Naive B cell (primary cell): ENCODE results near the gene FAM161B. TPM values are rescaled to one million over a fixed set of nuclear protein-coding genes. Genes with fewer than 3 reads are reported as not detected.

Source experiments
- ATAC-seq, 2 donors: fragments of 150-1000 bp; cut with Tn5 transposase; 2 replicates each; pipeline ENCODE4 v1.10.0; 2021; ENCODE audit warnings: low read depth in 2 of 2, mild to moderate bottlenecking in 2 of 2, moderate library complexity in 2 of 2
- DNase-seq: peaks from one replicate; pipeline ENCODE4 v3.0.0; 2022
- H3K27ac Mint-ChIP-seq, 6 donors: one replicate each; pipeline ENCODE4 v1.8.0; 2020 to 2022; ENCODE audit warnings: mild to moderate bottlenecking in 6 of 6, mixed read lengths in 6 of 6, moderate library complexity in 5 of 6, inconsistent platforms in 2 of 6
- H3K27me3 Mint-ChIP-seq, 3 donors: one replicate each; pipeline ENCODE4 v1.8.0; 2021 to 2022; ENCODE audit warnings: mixed read lengths in 3 of 3, mild to moderate bottlenecking in 1 of 3
- H3K36me3 Mint-ChIP-seq, 2 donors: one replicate each; pipeline ENCODE4 v1.8.0; 2020 to 2022; ENCODE audit warnings: mixed read lengths in 2 of 2, inconsistent platforms in 1 of 2, mild to moderate bottlenecking in 1 of 2
- H3K4me1 Mint-ChIP-seq, 3 donors: one replicate each; pipeline ENCODE4 v1.8.0; 2020 to 2022; ENCODE audit warnings: mixed read lengths in 3 of 3, inconsistent platforms in 1 of 3, mild to moderate bottlenecking in 1 of 3, moderate library complexity in 1 of 3
- H3K4me3 Mint-ChIP-seq, 8 donors: one replicate each; pipeline ENCODE4 v1.8.0; 2020 to 2022; ENCODE audit warnings: mild to moderate bottlenecking in 8 of 8, mixed read lengths in 8 of 8, moderate library complexity in 8 of 8, inconsistent platforms in 2 of 8
- H3K9me3 Mint-ChIP-seq, 7 donors: one replicate each; pipeline ENCODE4 v1.8.0; 2020 to 2022; ENCODE audit warnings: mixed read lengths in 7 of 7, mild to moderate bottlenecking in 5 of 7, inconsistent platforms in 2 of 7, moderate library complexity in 1 of 7
- polyA plus RNA-seq, 6 donors: library from polyadenylated mRNA; unstranded; fragments of 300-500 nt; fragmentation: Illumina TruSeq; gene quantifications; one replicate each; pipeline ENCODE4 v1.2.3, GENCODE V29; 2021; ENCODE audit warnings: low read depth in 6 of 6

FAM161B gene
- polyA plus RNA-seq, 6 donors from 2014 or later: 0.79 to 2.7 (median 1.5) TPM

DNA sequence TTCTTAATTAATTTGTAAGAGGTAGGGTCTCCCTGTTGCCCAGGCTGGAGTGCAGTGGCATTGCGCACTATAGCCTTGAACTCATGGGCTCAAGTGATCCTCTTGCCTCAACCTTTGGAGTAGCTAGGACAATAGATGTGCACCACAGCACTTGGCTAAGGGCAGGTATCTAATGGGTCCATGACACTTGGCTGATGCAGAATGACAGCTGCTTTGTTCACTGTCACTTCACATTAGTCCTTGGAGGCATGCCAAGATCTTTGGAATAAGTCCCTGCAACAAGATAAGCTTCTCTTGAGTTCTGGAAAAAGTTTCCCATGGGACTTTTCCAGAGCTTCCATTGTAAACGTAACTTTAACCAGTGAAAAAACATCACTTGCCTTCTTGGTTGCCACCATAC lies 23.6 kb upstream of the FAM161B start:
- ATAC-seq (no peak), DNase-seq (no peak)
- H3K27ac Mint-ChIP-seq: no peak overlapping the region
- no peak overlapping the region for H3K4me3 Mint-ChIP-seq
- H3K9me3 Mint-ChIP-seq: no peaks in the 10 kb centered on the region
- no peaks in the 10 kb centered on the region for H3K27me3 Mint-ChIP-seq
- H3K36me3 Mint-ChIP-seq: peaks cover 0 to 4% of the 10 kb centered on the region in 2 donors
- no peaks in the 10 kb centered on the region for H3K4me1 Mint-ChIP-seq

DNA sequence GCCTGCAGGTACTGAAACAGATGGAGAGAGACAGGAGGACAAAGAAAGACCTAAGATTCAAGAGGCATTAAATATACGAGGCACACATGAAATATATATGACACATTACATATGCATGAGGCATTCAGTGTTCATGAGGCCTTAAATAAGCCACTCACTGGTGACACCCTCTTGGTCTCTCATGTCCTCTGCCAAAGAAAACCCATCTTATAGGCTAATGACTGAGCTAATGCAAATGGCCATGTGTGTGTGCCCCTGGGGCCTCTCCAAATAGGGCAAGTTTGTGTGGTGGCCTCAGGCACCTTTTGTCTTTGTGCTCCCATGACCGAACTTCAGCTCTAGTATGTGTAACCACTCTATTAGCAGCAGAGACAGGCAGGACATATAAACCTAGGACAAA lies 19.0 kb upstream of the FAM161B start:
- peaks cover 0 to 3% (median 0%) of the 10 kb centered on the region in 3 donors for H3K4me1 Mint-ChIP-seq
- no peak for ATAC-seq
- no peak for DNase-seq
- no peaks in the 10 kb centered on the region for H3K27me3 Mint-ChIP-seq
- no peak overlapping the region for H3K4me3 Mint-ChIP-seq
- peak overlapping the region in 2 of 6 donors; percentile 31 to 57 for H3K27ac Mint-ChIP-seq
- peaks cover 0 to 6% of the 10 kb centered on the region in 2 donors for H3K36me3 Mint-ChIP-seq
- H3K9me3 Mint-ChIP-seq: no peaks in the 10 kb centered on the region

DNA sequence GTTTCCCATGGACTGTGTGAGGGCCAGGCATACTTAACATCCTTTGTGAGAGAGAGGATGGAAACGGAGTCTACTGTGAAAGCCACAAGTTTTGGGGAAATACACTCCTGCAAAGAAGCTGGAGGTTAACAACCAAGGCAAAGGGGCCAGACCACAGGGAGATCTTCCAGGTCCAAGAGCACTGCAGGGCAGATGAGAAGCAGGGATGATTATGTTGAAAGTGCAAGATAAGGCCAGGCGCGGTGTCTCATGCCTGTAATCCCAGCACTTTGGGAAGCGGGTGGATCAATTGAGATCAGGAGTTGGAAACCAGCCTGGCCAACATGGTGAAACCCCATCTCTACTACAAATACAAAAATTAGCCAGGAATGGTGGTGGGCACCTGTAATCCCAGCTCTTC lies 15.3 kb upstream of the FAM161B start:
- no peak for DNase-seq
- Mint-ChIP-seq H3K4me3 (no peak overlapping the region), H3K9me3 (no peaks in the 10 kb centered on the region), H3K36me3 (peaks cover 13 to 20% of the 10 kb centered on the region in 2 donors), H3K27ac (no peak overlapping the region), H3K4me1 (peaks cover 0 to 3% (median 0%) of the 10 kb centered on the region in 3 donors), H3K27me3 (no peaks in the 10 kb centered on the region)
- ATAC-seq: no peak

DNA sequence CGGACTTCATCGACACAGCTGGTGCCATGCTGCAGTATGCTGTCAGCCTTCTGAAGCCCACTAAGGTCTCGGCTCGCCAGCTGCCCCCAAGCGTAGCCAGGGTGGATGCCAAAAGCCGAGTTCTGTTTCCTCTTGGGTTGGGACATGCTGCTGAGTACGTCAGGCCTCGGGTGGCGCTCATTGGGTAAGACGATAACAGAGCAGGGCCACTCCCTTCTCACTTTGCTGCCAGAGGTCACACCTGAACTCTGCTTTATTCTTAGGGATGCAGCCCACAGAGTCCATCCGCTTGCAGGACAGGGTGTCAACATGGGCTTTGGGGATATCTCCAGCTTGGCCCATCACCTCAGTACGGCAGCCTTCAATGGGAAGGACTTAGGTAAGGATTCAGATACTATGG lies 11.3 kb upstream of the FAM161B start:
- no peak for DNase-seq
- Mint-ChIP-seq H3K4me3 (no peak overlapping the region), H3K27ac (no peak overlapping the region), H3K36me3 (peaks cover 20 to 23% of the 10 kb centered on the region in 2 donors), H3K9me3 (no peaks in the 10 kb centered on the region), H3K27me3 (no peaks in the 10 kb centered on the region), H3K4me1 (peaks cover 0 to 3% (median 0%) of the 10 kb centered on the region in 3 donors)
- no peak for ATAC-seq

DNA sequence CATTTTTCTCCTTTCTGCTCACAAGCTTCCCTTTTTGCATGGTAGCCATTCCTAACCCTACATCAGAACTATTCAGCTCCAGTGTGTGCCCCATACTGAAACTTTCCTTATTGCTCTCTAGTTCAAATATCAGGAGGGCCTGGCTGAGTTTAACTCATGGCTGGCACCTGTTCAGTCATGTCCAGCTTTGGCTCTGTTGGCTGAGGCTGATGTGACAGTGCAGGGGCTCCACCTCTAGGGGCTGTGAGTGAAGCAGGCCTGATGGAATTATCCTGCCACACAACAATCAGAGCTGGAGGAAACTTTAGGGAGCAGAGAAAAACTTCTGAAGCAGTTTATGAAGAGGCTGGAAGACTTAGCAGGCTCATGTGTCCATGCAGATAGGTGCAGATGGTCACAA lies 8.7 kb upstream of the FAM161B start:
- peak overlapping the region in 1 of 6 donors; percentile 47 for H3K27ac Mint-ChIP-seq
- no peak for ATAC-seq
- no peaks in the 10 kb centered on the region for H3K9me3 Mint-ChIP-seq
- H3K4me3 Mint-ChIP-seq: no peak overlapping the region
- no peaks in the 10 kb centered on the region for H3K27me3 Mint-ChIP-seq
- H3K36me3 Mint-ChIP-seq: peaks cover 19 to 23% of the 10 kb centered on the region in 2 donors
- DNase-seq: no peak
- no peaks in the 10 kb centered on the region for H3K4me1 Mint-ChIP-seq

DNA sequence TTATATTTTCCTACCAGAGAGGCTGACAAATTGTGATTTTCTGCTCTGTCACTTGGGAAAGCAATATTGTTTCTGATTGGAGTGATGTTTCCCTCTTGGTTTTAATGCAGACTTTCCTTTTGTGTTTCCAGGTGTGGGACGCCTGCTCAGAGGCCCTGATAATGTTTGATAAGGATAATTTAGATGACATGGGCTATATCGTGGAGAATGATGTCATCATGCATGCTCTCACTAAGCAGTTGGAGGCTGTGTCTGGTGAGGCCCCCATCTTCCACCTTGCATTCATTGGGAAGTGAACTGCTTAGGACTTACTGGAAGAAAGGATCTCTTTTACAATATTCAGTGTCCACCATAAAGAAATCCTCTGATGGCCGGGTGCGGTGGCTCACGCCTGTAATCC lies 5.8 kb upstream of the FAM161B start:
- peak overlapping the region in 1 of 6 donors; percentile 19 for H3K27ac Mint-ChIP-seq
- ATAC-seq: no peak
- no peak for DNase-seq

DNA sequence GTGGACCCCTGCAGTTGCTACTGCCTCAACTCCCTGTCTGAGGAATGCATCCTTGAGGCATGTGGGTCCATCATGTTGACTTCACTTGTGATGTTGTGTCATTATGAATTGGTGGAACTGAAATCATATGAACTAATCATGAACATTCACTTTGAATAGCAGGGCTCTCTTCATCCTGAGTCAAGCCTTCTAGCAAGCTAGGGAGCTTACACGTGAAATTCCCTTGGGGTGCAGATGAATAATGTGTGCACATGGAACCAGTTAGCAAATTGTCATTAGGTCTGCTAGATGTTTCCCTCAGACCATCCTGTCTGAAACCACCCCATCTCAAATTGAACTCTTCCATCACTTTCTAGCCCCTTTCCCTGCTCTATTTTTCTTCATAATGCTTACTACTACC lies 3.8 kb upstream of the FAM161B start:
- Mint-ChIP-seq H3K4me3 (peak overlapping the region in 1 of 8 donors; percentile 27), H3K27me3 (no peaks in the 10 kb centered on the region)

More for the DNA sequence above, 5.8 kb upstream of the FAM161B start:
- Mint-ChIP-seq H3K4me1 (peaks cover 5 to 10% (median 9%) of the 10 kb centered on the region in 3 donors), H3K4me3 (peak overlapping the region in 1 of 8 donors; percentile 43), H3K9me3 (no peaks in the 10 kb centered on the region), H3K27me3 (no peaks in the 10 kb centered on the region), H3K36me3 (peaks cover 9 to 15% of the 10 kb centered on the region in 2 donors)

DNA sequence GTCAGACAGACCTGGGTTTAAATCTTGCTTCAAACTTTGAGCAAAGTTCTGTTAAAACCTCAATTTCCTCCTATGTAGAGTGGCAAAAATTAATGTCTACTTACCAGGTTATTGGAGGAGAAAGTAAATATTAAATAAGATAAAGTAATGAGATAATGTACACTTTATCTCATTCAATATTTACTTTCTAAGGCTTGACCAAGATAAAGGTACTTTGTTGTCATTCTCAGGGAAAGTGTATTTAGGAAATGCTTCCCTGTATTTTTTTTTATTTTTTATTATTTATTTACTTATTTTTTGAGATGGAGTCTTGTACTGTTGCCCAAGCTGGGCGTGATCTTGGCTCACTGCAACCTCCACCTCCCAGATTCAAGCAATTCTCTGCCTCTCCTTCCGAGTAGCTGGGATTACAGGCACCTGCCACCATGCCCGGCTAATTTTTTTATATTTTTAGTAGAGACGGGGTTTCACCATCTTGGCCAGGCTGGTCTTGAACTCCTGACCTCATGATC lies 4.7 kb downstream of the FAM161B start:
- H3K9me3 Mint-ChIP-seq: no peaks in the 10 kb centered on the region
- no peaks in the 10 kb centered on the region for H3K27me3 Mint-ChIP-seq
- no peak overlapping the region for H3K27ac Mint-ChIP-seq
- H3K4me3 Mint-ChIP-seq: no peak overlapping the region
- no peak for ATAC-seq
- H3K4me1 Mint-ChIP-seq: peaks cover 4 to 14% (median 7%) of the 10 kb centered on the region in 3 donors
- no peak for DNase-seq
- peaks cover 10 to 12% of the 10 kb centered on the region in 2 donors for H3K36me3 Mint-ChIP-seq

More for the DNA sequence above, 3.8 kb upstream of the FAM161B start:
- no peak for ATAC-seq
- Mint-ChIP-seq H3K27ac (no peak overlapping the region), H3K9me3 (no peaks in the 10 kb centered on the region), H3K4me1 (peaks cover 10 to 28% (median 16%) of the 10 kb centered on the region in 3 donors), H3K36me3 (peaks cover 5 to 8% of the 10 kb centered on the region in 2 donors)
- DNase-seq: no peak

DNA sequence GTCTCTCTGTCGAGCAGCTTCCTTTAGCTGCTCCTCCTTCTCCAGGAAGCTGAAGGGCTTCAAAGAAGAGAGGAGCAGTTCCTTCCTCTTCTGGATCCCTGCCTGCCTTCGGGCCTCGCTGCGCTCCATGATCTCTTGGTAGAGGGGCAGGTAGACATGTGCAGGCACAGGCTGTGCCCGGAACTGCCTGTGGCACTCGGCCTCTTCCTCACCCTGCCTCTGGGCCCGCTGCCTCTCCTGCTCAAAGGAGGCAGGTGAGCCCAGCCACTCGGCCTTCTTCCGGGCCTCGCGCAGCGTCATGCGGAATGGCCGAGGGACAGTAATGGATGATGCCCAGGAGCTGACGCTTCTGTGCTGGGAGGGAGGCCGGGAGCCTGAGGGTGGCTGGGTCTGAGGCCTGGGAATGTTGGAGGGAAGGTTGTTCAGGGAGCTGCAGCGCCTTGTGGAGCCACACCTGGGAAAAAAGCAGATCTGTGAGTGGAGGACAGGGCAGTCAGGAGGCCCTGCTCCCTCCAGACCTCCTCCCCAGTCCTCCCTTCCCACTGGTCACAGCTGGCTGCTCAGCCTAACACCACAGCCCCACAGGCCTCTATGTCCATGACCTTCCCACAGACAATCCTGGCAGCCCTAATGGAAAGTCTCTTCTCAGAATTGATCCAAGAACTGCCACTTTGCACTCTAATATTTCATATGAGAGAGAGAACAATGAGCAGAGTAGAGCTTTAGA lies 5.3 kb downstream of the FAM161B start:
- Mint-ChIP-seq H3K27ac (no peak overlapping the region), H3K9me3 (no peaks in the 10 kb centered on the region), H3K4me3 (no peak overlapping the region), H3K27me3 (no peaks in the 10 kb centered on the region), H3K36me3 (peaks cover 12 to 15% of the 10 kb centered on the region in 2 donors), H3K4me1 (peaks cover 0 to 8% (median 1%) of the 10 kb centered on the region in 3 donors)
- DNase-seq: no peak
- no peak for ATAC-seq

DNA sequence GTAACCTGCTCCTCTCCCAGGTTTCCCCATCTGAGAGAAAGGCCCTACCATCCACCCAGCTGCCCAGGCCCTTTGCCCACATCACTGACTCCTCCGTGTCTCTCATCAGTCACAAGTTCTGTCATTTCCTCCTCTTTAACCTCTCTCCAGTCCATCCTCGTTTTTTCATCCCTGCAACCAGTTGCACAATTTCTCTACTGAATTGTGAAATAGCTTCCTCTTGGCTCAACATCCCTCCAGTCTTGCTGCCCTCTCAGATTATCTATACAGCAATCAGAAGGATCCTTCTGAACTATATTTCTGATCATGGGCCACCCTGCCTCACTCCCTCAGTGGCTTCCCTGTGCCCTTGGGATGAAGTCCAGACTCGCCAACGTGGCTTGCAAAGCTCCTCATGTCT lies 6.8 kb downstream of the FAM161B start:
- Mint-ChIP-seq H3K4me3 (no peak overlapping the region), H3K9me3 (no peaks in the 10 kb centered on the region), H3K4me1 (no peaks in the 10 kb centered on the region), H3K36me3 (peaks cover 12 to 15% of the 10 kb centered on the region in 2 donors), H3K27me3 (no peaks in the 10 kb centered on the region), H3K27ac (peak overlapping the region in 1 of 6 donors; percentile 94)
- ATAC-seq: no peak
- DNase-seq: no peak

DNA sequence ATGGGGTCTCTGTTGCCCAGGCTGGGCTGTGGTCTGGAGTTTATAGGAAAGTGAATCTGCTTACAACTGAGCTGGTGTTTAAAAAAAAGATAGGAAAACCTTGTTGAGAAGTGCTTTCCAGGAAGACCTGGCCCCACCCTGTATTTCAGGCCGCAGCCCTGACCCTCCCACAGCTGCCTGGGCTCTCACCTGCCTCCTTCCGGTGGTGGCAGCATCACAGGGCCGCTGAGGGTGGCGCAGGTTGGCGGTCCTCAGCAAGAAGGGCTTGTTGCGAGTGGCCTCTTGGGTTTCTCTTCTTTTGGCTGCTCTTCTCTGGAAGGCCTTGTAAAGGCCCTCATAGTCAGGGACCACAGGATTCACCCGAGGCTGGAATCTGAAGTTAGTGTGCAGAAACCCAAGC lies 7.7 kb downstream of the FAM161B start:
- no peaks in the 10 kb centered on the region for H3K27me3 Mint-ChIP-seq
- H3K9me3 Mint-ChIP-seq: no peaks in the 10 kb centered on the region
- DNase-seq (no peak), ATAC-seq (no peak)
- no peak overlapping the region for H3K4me3 Mint-ChIP-seq
- no peak overlapping the region for H3K27ac Mint-ChIP-seq
- no peaks in the 10 kb centered on the region for H3K4me1 Mint-ChIP-seq
- peaks cover 12 to 15% of the 10 kb centered on the region in 2 donors for H3K36me3 Mint-ChIP-seq

DNA sequence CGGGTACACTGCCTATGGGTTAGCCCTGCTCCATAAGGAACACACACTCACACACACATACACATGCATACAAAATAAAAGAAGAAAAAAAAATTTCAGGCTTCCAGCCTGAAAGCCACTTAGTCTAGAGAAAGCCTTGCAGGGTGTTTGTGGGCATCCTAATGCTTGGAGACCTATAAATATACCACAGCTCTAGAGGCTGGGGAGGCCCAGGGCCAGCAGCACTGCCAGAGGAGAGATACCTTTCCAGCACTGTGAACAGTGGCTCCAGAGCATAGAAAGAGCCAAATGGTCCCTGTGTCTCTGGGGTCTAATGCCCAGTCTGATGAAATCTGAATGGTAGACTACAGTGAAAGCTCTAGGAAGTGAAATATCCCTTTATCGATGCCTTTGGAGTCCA lies 12.9 kb downstream of the FAM161B start:
- Mint-ChIP-seq H3K27ac (peak overlapping the region in 3 of 6 donors; percentile 26 to 34 (median 32)), H3K4me3 (no peak overlapping the region), H3K27me3 (no peaks in the 10 kb centered on the region), H3K4me1 (no peaks in the 10 kb centered on the region), H3K9me3 (no peaks in the 10 kb centered on the region), H3K36me3 (peaks cover 0 to 17% of the 10 kb centered on the region in 2 donors)
- ATAC-seq (no peak), DNase-seq (no peak)

DNA sequence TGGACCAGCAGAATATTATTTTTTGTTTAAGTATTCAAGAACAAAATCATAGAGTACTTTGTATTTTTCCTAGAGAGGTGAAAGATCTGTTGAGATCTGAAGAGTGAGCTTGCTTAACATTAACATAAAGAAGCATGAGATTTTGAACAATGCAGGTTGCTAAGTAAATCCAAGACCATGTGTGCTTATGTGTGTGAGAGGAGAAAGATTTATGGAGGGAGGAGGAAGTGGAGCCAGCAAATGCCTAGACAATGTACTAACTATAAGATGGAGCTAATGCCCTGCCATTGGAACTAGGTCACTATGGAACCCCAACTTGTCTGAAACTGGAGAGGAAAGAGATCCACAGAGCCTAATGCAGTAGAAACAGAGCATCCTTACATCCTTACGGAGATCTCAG lies 13.3 kb downstream of the FAM161B start:
- H3K36me3 Mint-ChIP-seq: peaks cover 0 to 17% of the 10 kb centered on the region in 2 donors
- ATAC-seq (no peak), DNase-seq (no peak)
- no peak overlapping the region for H3K4me3 Mint-ChIP-seq
- no peaks in the 10 kb centered on the region for H3K4me1 Mint-ChIP-seq
- H3K27me3 Mint-ChIP-seq: no peaks in the 10 kb centered on the region
- H3K9me3 Mint-ChIP-seq: no peaks in the 10 kb centered on the region
- peak overlapping the region in 4 of 6 donors; percentile 26 to 47 (median 33) for H3K27ac Mint-ChIP-seq

DNA sequence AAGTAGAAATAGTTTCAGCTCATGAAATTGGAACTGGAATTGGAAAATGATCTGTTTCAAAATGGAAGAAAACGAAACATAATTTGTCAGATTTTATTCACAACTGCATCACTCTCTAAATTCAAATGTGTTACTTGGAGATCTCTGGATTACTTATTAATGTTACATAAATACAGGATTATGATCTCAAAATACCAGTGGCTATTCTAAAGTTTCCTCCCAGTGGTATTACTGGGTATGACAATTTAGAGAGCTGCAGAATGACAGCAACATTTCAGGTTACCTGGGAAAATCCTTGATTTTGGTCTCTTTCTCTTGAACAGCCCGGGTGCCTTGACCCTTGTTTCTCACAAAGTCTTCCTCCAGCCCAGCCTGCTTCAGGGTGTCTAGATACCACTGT lies 14.2 kb downstream of the FAM161B start:
- Mint-ChIP-seq H3K9me3 (no peaks in the 10 kb centered on the region), H3K36me3 (peaks cover 0 to 17% of the 10 kb centered on the region in 2 donors), H3K27me3 (no peaks in the 10 kb centered on the region), H3K4me1 (no peaks in the 10 kb centered on the region), H3K4me3 (no peak overlapping the region), H3K27ac (peak overlapping the region in 1 of 6 donors; percentile 27)
- no peak for ATAC-seq
- no peak for DNase-seq
